ENCODE results near the gene CYP17A1. TPM values are rescaled to one million over a fixed set of nuclear protein-coding genes. Genes with fewer than 3 reads are reported as not detected.

CYP17A1 gene
- total RNA-seq, 3 donors from 2014 or later = 0.96 TPM; not detected in 2

GRCh38 chr10:102813734-102814452 lies 23.3 kb downstream of the CYP17A1 start:
- ATAC-seq (peak; percentile 90), DNase-seq (peak; percentile 64 to 71 (median 66))
- no peaks in the 10 kb centered on the region for H3K36me3 ChIP-seq (ENCODE audit: low read depth)
- H3K4me1 ChIP-seq (ENCODE audit: low read depth) = peaks cover 10% of the 10 kb centered on the region
- no peak overlapping the region for H3K4me3 ChIP-seq
- H3K9me3 ChIP-seq = no peaks in the 10 kb centered on the region
- no peak for TF ChIP-seq CTCF (IDR thresholded peaks at IDR 0.05)
- intact Hi-C loops (cut with DNase I, micrococcal nuclease) = loop anchor here in 1 of 2 donors (10.0 kb wide), 1 partner anchor 69 kb away; the partner anchor contains the start of gene WBP1L

GRCh38 chr10:102813017-102813541 lies 24.1 kb downstream of the CYP17A1 start:
- intact Hi-C loops (cut with DNase I, micrococcal nuclease) = loop anchor here in 1 of 2 donors (10.0 kb wide), 1 partner anchor 68 kb away; the partner anchor contains the start of gene WBP1L
- no peaks in the 10 kb centered on the region for H3K36me3 ChIP-seq (ENCODE audit: low read depth)
- peaks cover 10% of the 10 kb centered on the region for H3K4me1 ChIP-seq (ENCODE audit: low read depth)
- no peak for DNase-seq
- H3K4me3 ChIP-seq = no peak overlapping the region
- no peak for TF ChIP-seq CTCF (IDR thresholded peaks at IDR 0.05)
- H3K9me3 ChIP-seq = no peaks in the 10 kb centered on the region
- no peak for ATAC-seq

GRCh38 chr10:102812231-102812876 lies 24.9 kb downstream of the CYP17A1 start:
- intact Hi-C loops (cut with DNase I, micrococcal nuclease) = loop anchor here in 1 of 2 donors (10.0 kb wide), 1 partner anchor 68 kb away; the partner anchor contains the start of gene WBP1L
- Histone ChIP-seq H3K36me3 (ENCODE audit: low read depth) (no peaks in the 10 kb centered on the region), H3K4me1 (ENCODE audit: low read depth) (peaks cover 10% of the 10 kb centered on the region), H3K9me3 (no peaks in the 10 kb centered on the region), H3K4me3 (no peak overlapping the region)
- TF ChIP-seq CTCF (IDR thresholded peaks at IDR 0.05) = no peak
- ATAC-seq (no peak), DNase-seq (no peak)

GRCh38 chr10:102811346-102811745 lies 25.9 kb downstream of the CYP17A1 start:
- DNase-seq (no peak), ATAC-seq (no peak)
- no peaks in the 10 kb centered on the region for H3K36me3 ChIP-seq (ENCODE audit: low read depth)
- intact Hi-C loops (cut with DNase I, micrococcal nuclease) = loop anchor here in 1 of 2 donors (10.0 kb wide), 1 partner anchor 67 kb away; the partner anchor contains the start of gene WBP1L
- no peaks in the 10 kb centered on the region for H3K9me3 ChIP-seq
- TF ChIP-seq CTCF (IDR thresholded peaks at IDR 0.05) = no peak
- peaks cover 10% of the 10 kb centered on the region for H3K4me1 ChIP-seq (ENCODE audit: low read depth)
- no peak overlapping the region for H3K4me3 ChIP-seq

- intact Hi-C loops (cut with DNase I, micrococcal nuclease) = no loop called here
- H3K36me3 ChIP-seq (ENCODE audit: low read depth) = no peaks in the 10 kb centered on the region
- no peaks in the 10 kb centered on the region for H3K4me1 ChIP-seq (ENCODE audit: low read depth)
- DNase-seq (no peak), ATAC-seq (no peak)
- no peaks in the 10 kb centered on the region for H3K9me3 ChIP-seq
- no peak for TF ChIP-seq CTCF (IDR thresholded peaks at IDR 0.05)
- no peak overlapping the region for H3K4me3 ChIP-seq
Observed at GRCh38 chr10:102808380-102808779, 28.8 kb downstream of the CYP17A1 start.

All from mucosa of descending colon (tissue), 3 donors.